Prostate gland (tissue), 2 donors: ENCODE data around the gene N4BP2L1. TPM values are rescaled to one million over a fixed set of nuclear protein-coding genes. Genes with fewer than 3 reads are reported as not detected.

Experiments used
- DNase-seq: peaks from one replicate; pipeline ENCODE4 v3.0.0-alpha.2; 2019; ENCODE audit warnings: low spot score
- H3K27ac ChIP-seq, 2 donors: fragments of 200-600 bp; sonication (generic); 2 replicates each; pipeline ENCODE4 v1.5.1; 2017 to 2019
- H3K27me3 ChIP-seq: fragments of 200-600 bp; sonication (generic); replicated peaks from 2 replicates; pipeline ENCODE4 v1.5.1; 2019; ENCODE audit not compliant: insufficient read depth
- H3K36me3 ChIP-seq, 2 donors: fragments of 200-600 bp; sonication (generic); 1 replicate in 1 of 2; 2 replicates in 1 of 2; pipeline versions ENCODE4 v1.5.1 to v1.8.1; 2017 to 2019
- H3K4me1 ChIP-seq: fragments of 200-600 bp; sonication (generic); replicated peaks from 2 replicates; pipeline ENCODE4 v1.5.1; 2019
- H3K4me3 ChIP-seq, 2 donors: fragments of 200-600 bp; sonication (generic); 2 replicates each; pipeline ENCODE4 v1.5.1; 2017 to 2019
- H3K9me3 ChIP-seq: fragments of 200-600 bp; sonication (generic); 2 replicates; pipeline ENCODE4 v1.5.1; 2017
- CTCF ChIP-seq, 4 experiments: fragments of 200-600 bp in 2 of 4; fragments of 450-650 bp in 2 of 4; sonication (generic) in 2 of 4; IDR thresholded peaks; 1 replicate in 3 of 4; 2 replicates in 1 of 4; pipeline ENCODE4 v1.5.1; 2016 to 2019; ENCODE audit warnings: antibody characterized with exemption in 4 of 4, mild to moderate bottlenecking in 2 of 4, moderate library complexity in 2 of 4
- POLR2A ChIP-seq: fragments of 450-650 bp; IDR thresholded peaks from one replicate; pipeline ENCODE4 v1.6.1; 2016; ENCODE audit warnings: antibody characterized with exemption, mild to moderate bottlenecking
- POLR2AphosphoS5 ChIP-seq: sonication (generic); formaldehyde crosslinking; IDR thresholded peaks from one replicate; pipeline ENCODE4 v1.6.1; 2017; ENCODE audit warnings: antibody characterized with exemption
- WGBS: methylation state at CpG from one replicate; pipeline ENCODE4 v1.1.5; 2018; 5-methylcytosine and 5-hydroxymethylcytosine counted together
- intact Hi-C: fragments of 100-400 bp; cut with DNase I; formaldehyde crosslinking; loops from one replicate; pipeline ENCODE4 v1.14.2; 2022
- total RNA-seq, 2 donors: library from RNA; depleted of rRNA; stranded (reverse); fragments of >200 nt; gene quantifications; one replicate each; pipeline ENCODE4 v1.1.0, GENCODE V29; 2016

Gene N4BP2L1
- total RNA-seq, 2 donors from 2014 or later = 20.9 to 22.7 TPM

- 89% methylated on average over 3 of the region's 3 CpGs for WGBS
- no peaks in the 10 kb centered on the region for H3K27me3 ChIP-seq
- no peak overlapping the region for H3K4me3 ChIP-seq
- H3K9me3 ChIP-seq = no peaks in the 10 kb centered on the region
- no peak for TF ChIP-seq POLR2A
- TF ChIP-seq CTCF (IDR thresholded peaks at IDR 0.05) = no peak
- TF ChIP-seq POLR2AphosphoS5 = no peak
- no peaks in the 10 kb centered on the region for H3K36me3 ChIP-seq
- DNase-seq = no peak
- H3K4me1 ChIP-seq = no peaks in the 10 kb centered on the region
- H3K27ac ChIP-seq = no peak overlapping the region
- intact Hi-C loops = no loop called here
These were observed 4.3 kb downstream of the N4BP2L1 start for GRCh38 chr13:32423592-32423991.

GRCh38 chr13:32419862-32420261, 8.1 kb downstream of the N4BP2L1 start:
- H3K9me3 ChIP-seq = no peaks in the 10 kb centered on the region
- no peak overlapping the region for H3K4me3 ChIP-seq
- no peaks in the 10 kb centered on the region for H3K4me1 ChIP-seq
- no peak overlapping the region for H3K27ac ChIP-seq
- H3K27me3 ChIP-seq = no peaks in the 10 kb centered on the region
- no peak for DNase-seq
- intact Hi-C loops = no loop called here
- TF ChIP-seq POLR2A (no peak), POLR2AphosphoS5 (no peak), CTCF (IDR thresholded peaks at IDR 0.05) (no peak)
- no peaks in the 10 kb centered on the region for H3K36me3 ChIP-seq
- 84% methylated on average over 2 of the region's 2 CpGs for WGBS

GRCh38 chr13:32417995-32418394, 9.9 kb downstream of the N4BP2L1 start:
- DNase-seq = no peak
- no peak overlapping the region for H3K27ac ChIP-seq
- WGBS = 83% methylated on average over 1 of the region's 1 CpG
- H3K4me3 ChIP-seq = no peak overlapping the region
- H3K27me3 ChIP-seq = no peaks in the 10 kb centered on the region
- intact Hi-C loops = no loop called here
- no peaks in the 10 kb centered on the region for H3K9me3 ChIP-seq
- no peaks in the 10 kb centered on the region for H3K4me1 ChIP-seq
- no peak for TF ChIP-seq CTCF (IDR thresholded peaks at IDR 0.05)
- H3K36me3 ChIP-seq = no peaks in the 10 kb centered on the region

- no peaks in the 10 kb centered on the region for H3K4me1 ChIP-seq
- intact Hi-C loops = no loop called here
- no peaks in the 10 kb centered on the region for H3K27me3 ChIP-seq
- H3K9me3 ChIP-seq = no peaks in the 10 kb centered on the region
- TF ChIP-seq POLR2A (no peak), CTCF (IDR thresholded peaks at IDR 0.05) (peak in 2 of 4 experiments; percentile 7 to 25)
- H3K36me3 ChIP-seq = no peaks in the 10 kb centered on the region
- no peak overlapping the region for H3K4me3 ChIP-seq
- DNase-seq = no peak
- no peak overlapping the region for H3K27ac ChIP-seq
These were observed 12.9 kb downstream of the N4BP2L1 start for GRCh38 chr13:32415019-32415418.

GRCh38 chr13:32414580-32414979, 13.3 kb downstream of the N4BP2L1 start:
- Histone ChIP-seq H3K4me1 (no peaks in the 10 kb centered on the region), H3K27ac (no peak overlapping the region), H3K27me3 (no peaks in the 10 kb centered on the region), H3K36me3 (no peaks in the 10 kb centered on the region), H3K9me3 (no peaks in the 10 kb centered on the region), H3K4me3 (no peak overlapping the region)
- intact Hi-C loops = no loop called here
- DNase-seq = no peak
- 36% methylated on average over 2 of the region's 2 CpGs for WGBS
- TF ChIP-seq CTCF (IDR thresholded peaks at IDR 0.05) (no peak), POLR2AphosphoS5 (no peak), POLR2A (no peak)
